HG03045 (cell line): ENCODE data around the gene TSPAN33.

Experiments used
- ATAC-seq: cut with Tn5 transposase; IDR thresholded peaks from one replicate; pipeline ENCODE4 v1.9.1; 2021; ENCODE audit warnings: mild to moderate bottlenecking, moderate library complexity; ENCODE audit not compliant: unreplicated experiment

Gene TSPAN33

DNA sequence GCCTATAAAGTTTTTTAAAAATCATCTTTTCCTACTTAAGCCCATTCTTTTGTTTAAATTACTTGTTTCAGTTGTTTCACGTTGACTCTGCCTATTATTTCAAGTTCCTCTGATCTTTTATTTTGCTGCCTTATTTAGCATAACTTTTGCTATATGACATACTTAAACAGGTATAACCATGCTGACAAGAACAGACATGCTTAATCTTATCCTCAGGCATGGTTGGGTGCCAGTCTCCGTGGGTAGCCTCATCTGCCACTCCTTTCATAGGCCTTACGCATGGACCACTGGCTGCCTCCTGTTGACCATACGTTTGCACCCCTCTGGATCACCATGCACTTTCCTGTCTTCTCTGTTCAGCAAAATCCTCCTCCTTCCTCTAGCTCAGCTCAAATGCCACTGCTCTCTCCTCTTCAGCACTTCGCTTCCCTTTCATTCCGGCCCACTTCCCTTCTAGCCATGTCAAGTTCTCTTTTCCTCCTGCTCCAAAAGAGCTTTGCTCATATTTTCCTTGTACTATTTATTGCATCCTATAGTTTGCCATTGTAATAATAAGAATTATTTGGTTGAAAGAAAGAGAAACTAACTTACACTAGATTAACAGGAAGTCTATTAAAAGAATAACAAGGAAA lies 10.0 kb upstream of the TSPAN33 start:
- ATAC-seq = no peak

DNA sequence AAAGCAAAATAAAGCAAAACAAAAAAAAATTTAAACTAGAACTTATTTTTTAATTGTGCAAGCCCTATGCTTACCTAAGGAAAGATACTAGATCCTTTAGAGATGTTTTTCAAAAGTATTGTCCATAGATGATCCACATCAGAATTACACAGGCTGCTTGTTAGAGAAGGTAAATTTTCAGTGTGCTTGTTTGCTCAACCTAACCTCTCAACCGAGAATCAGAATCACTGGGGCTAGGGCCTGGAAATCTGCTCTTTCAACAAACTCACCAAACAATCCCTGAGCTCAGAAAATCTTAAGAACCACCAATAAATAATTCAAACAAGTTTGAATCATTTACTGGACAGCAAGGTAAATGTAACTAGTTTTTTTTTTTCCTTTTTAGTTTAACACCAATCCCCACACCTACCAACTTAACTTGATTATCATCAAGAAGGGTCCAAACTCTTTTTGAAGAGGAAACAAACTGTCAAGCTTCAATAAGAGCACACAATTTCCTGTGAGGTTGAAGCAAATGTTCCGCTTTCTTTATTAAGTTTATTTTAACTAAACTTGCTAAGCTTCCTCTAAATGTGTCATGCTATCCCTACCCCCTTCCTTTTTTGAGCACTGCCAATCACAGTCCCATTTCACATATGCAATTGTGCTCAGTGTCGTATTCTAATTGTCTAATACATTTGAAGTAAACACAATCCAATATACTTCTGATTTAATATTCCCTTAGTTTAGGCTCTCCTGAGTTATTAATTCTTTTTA lies 7.4 kb upstream of the TSPAN33 start:
- no peak for ATAC-seq

DNA sequence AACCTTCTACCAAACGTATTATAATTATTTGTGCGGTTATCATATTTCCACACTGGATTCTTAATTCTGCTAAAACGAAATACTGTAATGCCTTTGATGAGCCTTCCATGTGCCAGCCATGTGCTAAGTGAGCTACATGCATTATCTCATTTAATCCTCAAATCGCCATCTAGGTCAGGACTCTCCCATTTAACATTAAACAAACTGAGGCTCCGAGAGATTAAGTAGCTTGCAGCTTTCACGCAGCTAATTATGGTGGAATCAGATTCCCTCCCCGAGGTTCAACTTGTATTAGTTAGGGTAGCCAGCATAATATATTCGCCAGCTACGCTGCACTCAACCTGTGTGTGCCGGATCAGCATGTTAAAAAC lies 798 bp upstream of the TSPAN33 start:
- no peak for ATAC-seq

DNA sequence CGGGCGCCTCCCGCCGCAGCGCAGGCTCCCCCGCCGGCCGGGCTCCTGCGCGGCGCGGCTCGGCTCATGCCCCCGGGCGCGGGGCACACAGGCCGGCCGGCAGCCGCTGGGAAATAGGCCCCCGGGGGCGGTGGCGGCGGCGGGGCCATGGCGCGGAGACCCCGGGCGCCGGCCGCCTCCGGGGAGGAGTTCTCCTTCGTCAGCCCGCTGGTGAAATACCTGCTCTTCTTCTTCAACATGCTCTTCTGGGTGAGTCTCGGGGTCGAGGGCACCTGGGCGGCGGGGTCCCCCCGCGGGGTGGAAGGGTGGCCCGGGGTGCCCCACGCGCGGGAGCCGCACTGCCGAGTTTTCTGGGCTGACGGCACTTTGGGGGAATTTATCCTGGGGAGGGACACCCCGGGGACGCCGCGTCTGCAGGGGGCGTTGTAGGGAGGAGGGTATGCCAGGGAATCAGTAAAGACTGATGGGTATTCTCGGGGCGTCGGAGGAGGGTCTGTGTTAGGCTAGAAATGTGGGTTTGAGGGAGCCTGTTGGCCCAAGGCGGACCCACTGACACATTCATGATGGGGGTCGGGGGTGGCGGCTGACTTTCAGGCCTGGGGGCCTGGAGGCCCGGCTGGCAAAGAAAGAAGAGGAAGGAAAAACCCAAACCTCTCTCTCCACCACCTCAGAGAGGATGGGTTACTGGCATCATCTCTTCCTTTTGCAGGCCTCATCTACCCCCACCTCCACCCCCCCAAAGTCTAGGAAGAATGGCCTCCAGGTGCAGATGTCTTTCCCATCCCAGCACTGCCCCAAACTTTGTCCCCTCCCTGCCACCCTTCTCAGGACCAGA lies 544 bp downstream of the TSPAN33 start:
- peak; percentile 19 for ATAC-seq

DNA sequence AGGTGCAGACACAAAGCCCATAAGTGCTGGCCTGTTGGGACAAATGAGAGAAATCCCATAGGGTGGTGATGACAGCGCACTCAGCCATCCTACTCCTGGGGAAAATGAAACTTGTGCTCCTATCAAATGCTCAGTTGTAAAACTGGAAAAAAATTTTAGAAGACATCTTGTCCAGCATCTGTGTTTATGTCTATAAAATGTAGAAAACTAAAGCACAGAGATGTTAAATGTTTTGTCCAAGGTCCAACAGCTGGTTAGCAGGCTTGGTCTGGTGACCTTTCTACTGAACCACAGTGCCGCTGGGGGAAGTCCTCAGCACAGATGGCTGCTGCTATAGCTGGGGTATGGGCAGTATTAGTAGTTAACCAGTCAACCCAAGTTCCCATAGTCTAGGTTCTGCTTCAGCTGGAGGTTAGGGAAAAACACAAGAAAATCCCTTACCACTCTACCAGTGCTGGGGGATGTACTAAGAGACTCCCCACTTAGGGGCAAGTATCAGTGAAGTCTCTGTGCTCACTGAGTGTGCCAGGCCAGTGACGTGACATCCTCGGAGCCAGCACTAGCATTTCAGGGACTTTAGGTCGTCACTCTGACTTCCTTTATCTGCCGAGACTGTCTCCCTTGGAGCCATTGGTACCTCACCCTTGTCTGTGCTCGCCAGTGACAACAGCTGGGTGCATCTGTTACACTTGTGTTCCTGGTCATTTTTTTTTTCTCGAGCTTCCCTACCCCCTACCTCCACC lies 1.9 kb downstream of the TSPAN33 start:
- ATAC-seq = peak; percentile 60

DNA sequence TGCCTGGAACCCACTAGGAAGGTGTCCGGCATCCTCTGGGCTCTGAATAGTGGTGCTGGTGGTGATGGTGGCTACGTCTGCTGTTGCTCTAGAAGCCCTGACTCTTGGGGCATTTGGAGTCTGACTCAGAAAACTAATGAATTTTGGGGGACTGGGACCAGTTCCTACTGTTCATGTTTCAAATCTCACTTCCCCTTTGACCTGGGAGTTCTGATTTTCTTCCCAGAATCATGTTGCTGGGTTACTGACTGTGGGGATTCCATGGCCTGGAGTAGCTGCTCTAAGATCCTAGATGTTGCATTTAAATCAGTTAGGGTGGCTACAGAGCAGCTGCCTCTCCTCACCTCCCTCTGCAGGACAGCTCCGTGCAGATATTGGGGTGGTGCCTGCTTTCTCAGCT lies 3.2 kb downstream of the TSPAN33 start:
- ATAC-seq = no peak

DNA sequence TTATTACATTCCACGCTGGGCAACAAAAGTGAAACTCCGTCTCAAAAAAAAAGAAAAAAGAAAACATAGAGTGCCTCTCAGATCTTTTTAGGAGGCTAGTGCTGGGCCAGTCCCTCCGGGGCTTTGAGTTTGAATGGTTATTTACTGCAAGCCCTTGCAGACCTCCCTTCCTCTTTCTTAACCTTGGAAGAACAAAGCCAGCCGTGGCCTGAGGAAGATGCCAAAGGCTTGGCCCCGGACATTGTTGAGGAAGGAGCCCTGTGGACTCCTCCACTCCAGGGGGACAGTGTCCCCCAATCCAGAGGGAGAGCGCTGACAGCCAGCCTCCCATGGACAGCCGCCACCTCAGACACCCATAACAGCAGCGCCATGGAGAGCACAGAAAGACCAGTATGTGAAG lies 5.0 kb downstream of the TSPAN33 start:
- ATAC-seq = no peak

DNA sequence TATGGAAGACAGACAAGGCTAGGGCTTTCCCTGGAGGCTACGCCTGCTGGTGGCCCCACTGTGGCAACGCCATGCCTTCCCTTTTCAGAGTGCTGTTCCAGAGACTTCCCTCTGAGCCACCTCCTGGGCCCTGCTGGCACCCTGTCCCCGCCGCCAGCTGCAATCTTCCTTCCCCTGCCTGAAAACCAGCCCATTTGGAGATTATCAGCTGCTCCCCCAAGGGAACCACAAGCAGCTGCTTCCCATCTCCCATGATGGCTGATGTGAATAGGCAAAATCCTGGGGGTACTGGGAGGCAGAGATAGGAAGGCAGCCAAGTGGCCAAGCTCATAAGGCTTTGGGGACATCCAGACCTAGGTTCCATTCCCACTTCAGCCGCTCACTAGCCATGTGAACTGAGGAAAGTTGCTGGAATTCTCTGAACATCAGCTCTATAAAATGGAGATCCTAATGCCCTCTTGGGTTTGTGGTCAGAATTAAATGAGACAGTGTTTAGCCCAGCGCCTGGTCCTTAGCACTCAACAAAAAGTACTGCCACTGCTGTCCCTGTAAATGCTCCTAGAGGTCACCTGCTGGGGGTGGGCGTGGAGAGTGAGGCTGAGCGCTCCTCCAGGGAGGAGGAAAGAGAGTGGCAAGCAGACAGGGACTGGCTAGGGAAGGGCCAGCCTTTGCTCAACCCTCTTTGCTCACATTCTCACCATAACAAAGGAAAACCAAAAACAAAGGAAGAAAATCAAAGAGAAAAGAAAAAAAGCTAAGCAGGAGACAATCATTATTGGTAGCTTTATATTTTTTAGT lies 5.9 kb downstream of the TSPAN33 start:
- ATAC-seq = no peak

DNA sequence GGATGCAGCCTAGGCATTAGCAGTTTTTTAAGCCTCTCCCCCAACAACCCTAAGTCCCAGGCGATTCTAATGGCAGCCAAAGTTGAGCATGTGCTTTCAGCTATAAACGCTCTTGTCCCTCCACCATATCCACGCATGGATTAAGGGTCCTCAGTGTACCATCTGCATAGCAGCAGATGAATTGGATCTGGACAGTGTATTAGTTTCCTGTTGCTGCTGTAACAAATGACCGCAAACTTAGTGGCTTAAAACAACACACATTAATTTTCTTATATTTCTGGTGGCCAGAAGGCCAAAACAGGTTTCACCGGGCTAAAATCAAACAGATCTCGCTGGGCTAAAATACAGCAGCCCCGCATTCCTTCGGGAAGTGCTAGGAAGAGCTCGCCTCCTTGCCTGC lies 13.1 kb downstream of the TSPAN33 start:
- no peak for ATAC-seq

DNA sequence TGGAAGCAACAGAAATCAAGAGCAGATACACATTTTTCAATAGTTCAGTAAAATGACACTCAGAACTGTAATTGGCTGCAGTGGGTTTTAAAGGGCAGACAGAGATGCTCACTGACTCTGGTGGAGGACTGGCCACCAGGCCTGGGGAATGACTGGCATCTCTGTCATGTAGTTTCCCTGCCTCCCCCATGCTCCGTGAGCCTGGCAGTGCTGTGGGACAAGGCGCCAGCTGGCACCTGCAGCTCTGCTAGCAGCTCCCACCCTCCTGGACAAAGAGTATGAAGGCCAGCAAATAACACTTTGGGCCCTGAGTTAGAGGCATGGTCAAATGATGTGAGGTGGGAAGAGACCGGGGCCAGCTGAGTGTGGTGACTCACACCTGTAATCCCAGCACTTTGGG lies 15.0 kb downstream of the TSPAN33 start:
- no peak for ATAC-seq

DNA sequence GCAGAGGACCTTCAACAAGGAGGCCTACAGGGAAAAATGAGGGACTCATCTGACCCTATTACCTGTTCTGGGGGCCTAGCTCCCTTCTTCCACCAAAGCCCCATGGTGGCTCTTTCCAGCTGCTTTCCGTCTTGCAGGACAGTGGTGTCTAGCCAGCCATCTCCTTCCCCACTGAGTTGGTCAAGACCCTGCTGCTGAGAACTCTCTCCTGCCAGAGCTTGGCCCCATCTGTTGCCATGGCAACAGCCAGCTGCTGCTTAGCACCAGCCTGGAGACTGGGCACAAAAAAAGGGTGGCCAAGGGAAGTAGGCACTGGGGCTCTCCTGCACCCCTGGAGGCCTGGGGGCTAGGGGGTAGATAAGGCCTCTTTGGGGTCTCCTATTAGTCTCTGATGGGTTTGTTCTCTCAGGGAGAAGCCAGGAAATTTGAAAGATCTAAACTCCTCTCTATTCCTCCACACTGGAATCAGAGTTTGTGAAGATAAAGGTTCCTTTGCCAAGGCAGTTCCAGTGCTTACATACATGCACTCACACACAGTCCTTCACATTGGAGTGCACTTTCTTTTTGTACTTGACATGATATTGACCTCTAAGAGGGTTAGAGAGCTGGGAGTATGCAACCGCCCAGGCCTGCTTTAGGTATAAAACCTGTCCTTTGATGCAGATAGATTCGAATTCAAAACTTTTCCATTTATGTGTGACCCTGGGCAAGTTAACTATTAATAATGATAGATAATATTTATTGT lies 15.8 kb downstream of the TSPAN33 start:
- ATAC-seq = no peak

DNA sequence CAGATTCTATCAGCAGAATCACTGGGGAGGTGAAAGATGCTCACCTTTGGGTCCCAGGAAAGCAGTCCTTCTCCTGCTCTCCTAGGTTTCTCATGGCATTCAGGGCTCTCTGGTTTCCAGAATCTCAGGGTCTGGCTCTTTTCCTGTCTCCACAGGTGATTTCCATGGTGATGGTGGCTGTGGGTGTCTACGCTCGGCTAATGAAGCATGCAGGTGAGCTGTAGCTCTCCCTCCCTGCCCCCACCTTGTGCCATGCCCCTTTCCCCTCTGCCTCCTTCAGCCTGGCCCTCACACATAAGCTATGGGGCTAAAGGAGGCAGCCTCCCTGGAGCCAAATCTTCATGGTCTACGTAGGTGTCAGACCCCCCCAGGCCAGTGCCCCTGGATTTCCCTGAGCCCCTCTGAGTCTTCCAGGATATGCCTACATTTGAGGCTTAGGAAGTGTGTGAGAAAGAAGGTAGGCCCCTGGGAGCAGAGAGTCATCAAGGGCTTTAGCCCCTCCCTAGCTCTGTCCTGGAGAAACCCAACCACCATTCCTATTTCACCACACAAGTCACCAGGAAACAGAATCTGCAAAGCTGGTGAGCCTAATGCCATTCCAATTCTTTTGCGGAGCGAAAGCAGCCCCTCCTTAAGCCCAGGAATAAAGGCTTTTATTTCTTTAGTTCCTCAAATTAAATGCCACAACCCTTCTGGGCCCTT lies 17.2 kb downstream of the TSPAN33 start:
- ATAC-seq = no peak

DNA sequence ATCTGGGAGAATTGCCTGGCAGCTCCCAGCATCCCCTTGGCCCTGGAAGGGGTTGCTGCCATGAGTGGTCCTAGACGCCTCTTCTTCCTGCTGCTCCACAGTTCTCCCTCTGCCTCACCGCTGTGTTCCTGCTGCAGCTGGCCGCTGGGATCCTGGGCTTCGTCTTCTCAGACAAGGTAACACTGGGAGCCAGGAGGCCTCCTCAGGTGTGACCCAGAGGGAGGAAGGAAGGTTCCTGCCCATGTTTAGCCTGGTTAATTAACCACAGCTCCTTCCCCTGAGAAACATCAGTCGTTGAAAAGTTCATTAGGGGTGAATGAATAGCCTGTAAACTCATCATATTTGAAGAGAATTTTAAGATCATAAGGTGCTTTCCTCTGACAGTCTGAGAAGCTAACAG lies 18.2 kb downstream of the TSPAN33 start:
- no peak for ATAC-seq

DNA sequence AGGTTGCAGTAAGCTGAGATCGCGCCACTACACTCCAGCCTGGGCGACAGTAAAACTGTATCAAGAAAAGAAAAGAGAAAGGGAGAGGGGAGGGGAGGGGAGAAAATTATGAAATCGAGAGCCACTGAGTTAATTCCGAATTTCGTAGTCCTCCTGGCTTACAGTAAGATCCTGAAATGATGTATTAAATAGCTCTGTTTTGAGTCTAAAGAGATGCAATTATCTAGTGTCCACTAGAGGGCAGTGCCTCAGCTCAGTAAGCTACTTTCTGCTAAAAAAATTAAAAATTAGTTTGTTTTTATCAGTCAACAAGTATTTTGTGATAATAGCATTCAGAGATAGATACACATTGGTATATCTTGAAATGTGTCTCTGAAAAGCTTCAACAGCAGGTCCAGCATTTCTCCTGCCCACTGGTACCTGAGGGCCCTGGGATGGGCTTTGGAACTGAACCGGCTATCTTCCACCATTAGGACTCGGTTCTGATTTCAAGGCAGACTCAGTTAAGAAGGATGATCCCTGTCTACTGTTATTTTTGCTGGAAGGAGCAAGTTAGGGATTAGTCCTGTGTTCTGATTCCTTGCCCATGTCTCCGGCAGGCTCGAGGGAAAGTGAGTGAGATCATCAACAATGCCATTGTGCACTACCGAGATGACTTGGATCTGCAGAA lies 19.5 kb downstream of the TSPAN33 start:
- no peak for ATAC-seq

DNA sequence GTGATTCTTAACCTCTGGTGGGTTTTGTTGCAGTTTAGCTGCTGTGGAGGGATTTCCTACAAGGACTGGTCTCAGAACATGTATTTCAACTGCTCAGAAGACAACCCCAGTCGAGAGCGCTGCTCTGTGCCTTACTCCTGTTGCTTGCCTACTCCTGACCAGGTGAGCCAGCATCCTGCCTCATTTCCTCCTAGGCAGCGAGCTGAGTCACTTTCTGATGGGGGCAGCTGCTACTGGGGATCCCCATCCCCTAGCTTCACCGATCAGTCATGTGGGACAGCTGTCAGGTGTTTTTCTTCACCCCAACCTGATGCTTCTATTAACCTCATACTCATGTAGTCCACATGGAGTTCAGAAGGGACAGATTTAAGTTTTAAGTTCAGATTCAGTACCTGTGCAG lies 22.2 kb downstream of the TSPAN33 start:
- no peak for ATAC-seq

DNA sequence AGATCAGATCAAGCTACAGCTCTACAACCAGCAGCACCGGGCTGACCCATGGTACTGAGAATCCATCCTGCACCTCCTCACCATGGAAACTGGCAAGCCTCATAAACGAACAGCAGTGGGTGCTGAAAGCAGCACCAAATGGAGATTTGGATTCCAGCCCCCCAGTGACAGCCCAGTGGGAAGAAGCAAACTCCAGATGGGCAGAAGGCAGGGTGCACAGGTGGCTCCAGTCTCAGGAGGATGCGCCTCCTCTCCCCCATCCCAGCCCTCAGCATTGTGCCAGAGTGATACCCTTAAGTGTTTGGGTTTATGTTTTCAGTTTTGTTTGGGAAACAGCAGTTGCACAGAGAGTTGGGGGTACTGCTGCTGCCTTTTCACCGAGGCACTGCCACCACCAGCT lies 23.3 kb downstream of the TSPAN33 start:
- ATAC-seq = no peak

DNA sequence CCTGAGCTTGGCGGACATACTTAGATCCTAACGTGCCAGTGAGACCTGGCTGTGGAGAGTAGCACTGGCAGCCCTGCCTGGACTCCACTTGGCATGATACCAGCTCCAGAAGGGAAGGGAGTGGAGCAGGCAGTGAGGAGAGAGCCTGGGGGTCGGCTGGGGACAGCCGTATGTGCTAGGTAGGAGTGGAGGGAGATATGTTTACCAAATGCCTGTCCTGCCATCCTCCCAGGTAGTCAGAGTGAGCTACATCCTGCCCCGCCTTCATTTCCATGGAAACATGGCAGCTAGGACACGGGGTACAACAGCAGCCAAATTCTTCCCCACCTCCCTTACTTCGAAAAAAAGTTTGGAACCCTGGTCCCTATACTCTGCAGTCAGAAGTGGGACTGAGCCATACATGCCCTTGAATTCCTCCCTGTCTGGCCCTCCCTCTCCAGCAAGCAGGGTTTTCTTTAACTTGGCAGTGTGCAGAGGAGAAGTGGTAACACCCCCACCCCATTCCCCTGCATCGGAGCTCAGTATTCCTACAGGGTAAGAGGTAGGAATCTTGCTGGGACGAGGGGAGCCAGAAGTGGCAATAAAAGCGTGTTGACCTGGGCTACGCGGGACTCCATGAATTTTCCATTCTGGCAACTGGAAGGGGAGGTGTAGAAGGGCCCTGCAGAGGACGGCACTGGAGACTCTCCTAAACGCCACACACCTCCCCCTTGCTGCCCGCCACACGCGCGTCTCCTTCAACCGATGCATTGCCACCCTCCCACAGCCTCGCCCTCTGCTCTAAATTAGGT lies 23.9 kb downstream of the TSPAN33 start:
- ATAC-seq = no peak

DNA sequence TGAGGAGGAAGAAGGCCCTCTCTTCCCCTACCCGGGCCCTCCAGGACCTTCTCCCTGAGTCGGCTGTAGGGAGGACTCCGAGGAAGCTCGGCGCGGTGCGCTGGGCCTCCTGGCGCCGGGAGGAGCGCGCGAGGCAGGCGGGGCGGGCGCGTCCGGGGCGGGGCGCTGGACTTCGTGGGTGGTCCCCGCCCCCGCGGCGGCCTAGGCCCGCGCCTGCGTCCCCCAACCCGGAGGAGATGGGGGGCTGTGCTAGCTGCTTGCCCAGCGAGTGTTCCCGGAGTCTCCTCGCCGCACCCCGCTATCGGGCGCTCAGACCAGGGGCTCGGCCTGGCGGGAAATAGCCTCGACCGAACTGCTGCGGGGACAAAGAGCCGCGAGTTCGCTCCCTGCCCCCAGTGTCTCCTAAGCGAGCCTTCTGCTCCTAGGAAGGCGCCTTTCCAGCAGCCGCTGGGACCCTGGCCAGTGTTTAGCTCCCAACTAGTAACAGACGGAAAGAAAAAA lies 24.7 kb downstream of the TSPAN33 start:
- ATAC-seq = peak; percentile 42
